Measurements from ENCODE around the gene TMEM86B.

Gene TMEM86B

GRCh38 chr19:55228403-55229031 lies at the start of gene TMEM86B:
Gene TMEM86B, minus strand, starts transcription at chr19:55228763. Its CDS starts 22 bp downstream, at chr19:55228741.
- DNase-seq, result no peak

- no peak for DNase-seq
Observed at GRCh38 chr19:55277494-55277893, 48.9 kb upstream of the TMEM86B start.

GRCh38 chr19:55276720-55277430 lies 48.3 kb upstream of the TMEM86B start:
- DNase-seq, result no peak

GRCh38 chr19:55275851-55276719 lies 47.5 kb upstream of the TMEM86B start:
- no peak for DNase-seq

- DNase-seq, result peak; percentile 60
Observed at GRCh38 chr19:55273978-55274707, 45.6 kb upstream of the TMEM86B start.

- DNase-seq, result no peak
Observed at GRCh38 chr19:55272142-55272541, 43.6 kb upstream of the TMEM86B start.

GRCh38 chr19:55270172-55270942 lies 41.8 kb upstream of the TMEM86B start:
- DNase-seq, result no peak

GRCh38 chr19:55269299-55269698 lies 40.7 kb upstream of the TMEM86B start:
- DNase-seq, result no peak

- no peak for DNase-seq
Observed at GRCh38 chr19:55266840-55267239, 38.3 kb upstream of the TMEM86B start.

GRCh38 chr19:55266404-55266803 lies 37.8 kb upstream of the TMEM86B start:
- DNase-seq, result no peak

- DNase-seq, result no peak
Observed at GRCh38 chr19:55265723-55266386, 37.3 kb upstream of the TMEM86B start.

GRCh38 chr19:55265173-55265572 lies 36.6 kb upstream of the TMEM86B start:
- DNase-seq, result no peak

GRCh38 chr19:55264531-55264930 lies 36.0 kb upstream of the TMEM86B start:
- DNase-seq, result no peak

GRCh38 chr19:55262359-55262758 lies 33.8 kb upstream of the TMEM86B start:
- no peak for DNase-seq

- DNase-seq, result no peak
Observed at GRCh38 chr19:55261671-55262126, 33.1 kb upstream of the TMEM86B start.

- DNase-seq, result no peak
Observed at GRCh38 chr19:55259540-55260210, 31.1 kb upstream of the TMEM86B start.

GRCh38 chr19:55258828-55259539 lies 30.4 kb upstream of the TMEM86B start, which contains the start of gene PPP6R1:
Gene PPP6R1, minus strand, starts transcription at chr19:55259017. Its CDS starts 11,914 bp downstream, at chr19:55247103.
- DNase-seq, result peak; percentile 95

GRCh38 chr19:55258476-55258827 lies 29.9 kb upstream of the TMEM86B start:
- no peak for DNase-seq

- DNase-seq, result no peak
Observed at GRCh38 chr19:55257461-55258420, 29.2 kb upstream of the TMEM86B start.
